ENCODE measurements around the gene RAB17.

Gene RAB17

DNA sequence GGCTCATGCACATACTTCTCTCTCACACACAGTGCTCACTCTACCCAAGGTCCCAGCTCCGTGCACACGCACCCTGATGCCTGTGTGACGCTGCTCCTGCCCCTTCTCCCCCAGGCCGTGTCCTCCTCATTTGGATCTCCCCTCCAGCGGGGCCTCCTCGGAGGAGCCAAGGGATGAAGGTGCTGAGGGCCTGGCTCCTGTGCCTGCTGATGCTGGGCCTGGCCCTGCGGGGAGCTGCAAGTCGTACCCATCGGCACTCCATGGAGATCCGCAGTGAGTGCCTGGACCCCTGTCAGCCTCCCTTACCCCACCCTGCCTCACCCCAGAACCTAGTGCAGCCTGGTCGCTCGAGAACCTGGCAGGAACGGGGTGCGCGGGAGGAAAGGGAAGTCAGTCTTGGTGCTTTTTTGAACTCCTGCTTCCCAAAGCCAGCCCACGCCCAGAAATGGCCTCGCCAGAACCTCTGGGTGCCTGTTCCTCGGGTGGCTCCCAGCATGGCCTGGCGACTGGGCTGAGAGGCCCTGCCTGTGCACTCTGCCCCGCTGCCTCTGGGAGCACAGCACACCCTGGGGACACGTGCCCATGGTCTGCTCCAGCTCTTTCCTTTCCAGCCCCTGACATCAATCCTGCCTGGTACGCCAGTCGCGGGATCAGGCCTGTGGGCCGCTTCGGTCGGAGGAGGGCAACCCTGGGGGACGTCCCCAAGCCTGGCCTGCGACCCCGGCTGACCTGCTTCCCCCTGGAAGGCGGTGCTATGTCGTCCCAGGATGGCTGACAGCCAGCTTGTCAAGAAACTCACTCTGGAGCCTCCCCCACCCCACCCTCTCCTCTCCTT lies 23.9 kb downstream of the RAB17 start, which contains the start of gene PRLH:
Gene PRLH (plus strand): TSS at position 174 of the 835 bp plus-strand sequence. CDS start 0 bp downstream, at position 174.
- in situ Hi-C loops (cut with MboI; ENCODE audit: low sequenced_read_pairs) = no loop called here

DNA sequence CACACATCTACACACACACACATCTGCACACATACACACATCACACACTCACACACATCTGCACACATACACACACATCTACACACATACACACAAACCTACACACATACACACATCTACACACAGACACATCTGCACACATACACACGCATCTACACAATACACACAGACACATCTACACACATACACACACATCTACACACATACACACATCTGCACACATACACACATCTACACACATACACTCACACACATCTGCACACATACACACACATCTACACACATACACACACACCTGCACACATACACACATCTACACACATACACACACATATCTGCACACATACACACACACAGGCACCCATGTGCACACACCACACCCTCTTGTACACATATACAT lies 24.6 kb downstream of the RAB17 start:
- in situ Hi-C loops (cut with MboI; ENCODE audit: low sequenced_read_pairs) = no loop called here

DNA sequence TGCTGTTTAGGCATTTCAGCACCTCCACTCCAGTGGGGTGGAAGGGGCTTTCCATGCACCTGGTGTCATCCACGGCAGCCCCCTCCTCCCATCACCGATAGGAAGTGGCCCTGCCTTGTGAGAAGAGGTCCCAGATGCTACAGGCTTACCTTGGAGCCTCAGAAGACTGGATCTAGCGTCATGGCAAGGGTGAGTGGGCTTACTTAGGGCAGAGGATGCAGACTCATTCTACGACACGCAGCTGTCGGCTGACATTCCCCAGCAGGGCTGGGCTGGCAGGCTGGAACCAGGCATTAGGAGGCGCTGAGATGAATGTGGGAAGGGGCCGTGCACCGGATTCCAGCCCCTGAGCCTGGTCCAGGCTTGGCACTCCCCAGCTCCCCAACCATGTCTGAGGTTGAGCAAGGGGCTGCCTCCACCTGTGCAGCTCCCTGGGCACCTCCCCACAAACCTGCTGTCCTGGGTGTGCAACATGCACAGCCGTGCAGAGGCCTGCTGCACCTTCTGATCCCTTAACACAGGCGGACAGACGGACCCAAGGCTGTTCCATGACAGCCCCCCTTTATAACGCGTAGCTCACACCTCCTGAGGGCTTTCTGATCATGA lies 25.9 kb downstream of the RAB17 start:
- in situ Hi-C loops (cut with MboI; ENCODE audit: low sequenced_read_pairs) = no loop called here

DNA sequence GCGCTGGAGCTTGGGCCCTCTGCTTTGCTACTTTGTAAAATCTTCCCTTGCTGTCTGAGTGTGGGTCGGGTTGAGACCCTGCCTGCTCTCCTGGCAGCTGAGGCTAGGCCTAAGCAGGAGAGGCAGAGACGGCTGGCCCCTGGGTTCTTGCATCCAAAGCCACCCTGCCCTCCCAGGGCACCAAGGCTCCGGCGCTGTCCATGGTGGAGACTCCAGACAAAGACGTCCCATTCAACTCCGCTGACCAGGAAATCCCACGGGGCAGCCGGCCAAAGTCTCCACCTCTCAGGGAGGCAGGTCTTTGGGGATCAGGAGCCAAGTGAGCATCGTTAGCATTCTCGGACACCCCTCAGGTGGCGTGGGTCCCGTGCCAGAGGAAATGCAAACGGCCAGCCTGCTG lies 26.7 kb downstream of the RAB17 start:
- in situ Hi-C loops (cut with MboI; ENCODE audit: low sequenced_read_pairs) = no loop called here

DNA sequence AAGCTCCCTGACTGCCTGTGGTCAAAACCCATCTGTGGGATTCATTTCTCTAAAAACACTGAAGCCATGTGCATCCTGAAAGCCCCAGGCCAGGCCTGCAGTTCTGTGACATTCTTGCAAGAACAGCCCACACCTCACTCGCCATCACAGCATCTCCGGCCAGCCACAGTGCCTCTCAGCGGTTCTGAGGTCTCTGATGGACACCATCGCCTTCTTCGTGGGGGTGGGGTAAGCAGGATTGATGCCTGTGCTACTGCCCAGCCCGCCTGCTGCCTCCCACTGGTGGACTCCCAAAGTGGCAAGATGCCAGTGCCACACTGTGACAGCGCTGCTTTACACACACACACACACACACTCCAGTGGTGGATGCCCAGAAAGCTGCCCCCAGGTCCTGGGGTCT lies 29.3 kb downstream of the RAB17 start:
- in situ Hi-C loops (cut with MboI; ENCODE audit: low sequenced_read_pairs) = no loop called here

DNA sequence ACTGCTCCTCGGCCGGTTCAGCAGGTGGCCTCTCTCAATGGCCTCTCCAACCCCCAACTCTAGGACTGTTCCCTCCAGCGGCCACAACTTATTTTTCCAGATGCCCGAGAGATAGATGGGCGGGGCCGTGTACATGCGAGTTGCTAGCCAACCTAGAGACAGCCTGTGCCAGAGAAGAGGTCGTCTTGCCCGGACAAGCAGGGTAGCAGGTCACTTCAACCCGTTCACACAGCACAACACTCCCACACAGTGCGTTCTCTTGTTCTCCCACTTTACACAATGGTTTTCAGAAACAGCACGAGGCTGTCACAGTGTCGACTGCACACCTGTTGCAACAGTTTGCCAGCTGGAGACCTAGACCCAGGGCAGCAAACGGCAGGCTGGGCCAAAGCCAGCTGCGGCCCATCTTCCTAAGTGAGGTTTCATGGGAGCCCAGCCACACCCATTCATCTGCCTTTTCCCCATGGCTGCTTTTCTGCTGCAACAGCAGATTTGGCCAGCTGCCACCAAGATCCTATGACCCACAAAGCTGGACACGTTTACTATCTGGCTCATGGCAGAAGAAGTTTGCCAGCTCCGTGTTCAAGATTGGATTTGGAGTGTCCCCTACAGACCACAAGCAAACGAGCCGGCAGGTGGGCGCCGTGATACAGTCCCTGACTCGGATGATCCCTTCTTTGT lies 31.4 kb downstream of the RAB17 start:
- in situ Hi-C loops (cut with MboI; ENCODE audit: low sequenced_read_pairs) = no loop called here

DNA sequence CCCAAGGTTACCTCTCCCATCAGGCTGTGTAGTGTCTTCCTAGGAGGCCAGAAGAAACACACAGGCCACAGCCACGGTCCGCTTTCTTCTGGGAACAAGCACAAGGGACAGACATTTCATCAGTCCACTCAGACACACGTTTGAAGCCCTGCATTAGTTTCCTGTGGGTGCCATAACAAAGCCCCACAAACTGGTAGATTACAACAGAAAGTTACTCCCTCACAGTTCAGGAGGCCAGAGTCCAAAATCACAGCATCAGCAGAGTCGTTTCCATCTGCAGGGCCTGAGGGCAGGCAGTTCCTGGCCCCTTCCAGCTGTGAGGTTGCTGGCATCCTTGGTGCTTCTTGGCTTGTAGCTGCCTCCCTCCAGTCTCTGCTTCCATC lies 32.9 kb downstream of the RAB17 start:
- in situ Hi-C loops (cut with MboI; ENCODE audit: low sequenced_read_pairs) = no loop called here

DNA sequence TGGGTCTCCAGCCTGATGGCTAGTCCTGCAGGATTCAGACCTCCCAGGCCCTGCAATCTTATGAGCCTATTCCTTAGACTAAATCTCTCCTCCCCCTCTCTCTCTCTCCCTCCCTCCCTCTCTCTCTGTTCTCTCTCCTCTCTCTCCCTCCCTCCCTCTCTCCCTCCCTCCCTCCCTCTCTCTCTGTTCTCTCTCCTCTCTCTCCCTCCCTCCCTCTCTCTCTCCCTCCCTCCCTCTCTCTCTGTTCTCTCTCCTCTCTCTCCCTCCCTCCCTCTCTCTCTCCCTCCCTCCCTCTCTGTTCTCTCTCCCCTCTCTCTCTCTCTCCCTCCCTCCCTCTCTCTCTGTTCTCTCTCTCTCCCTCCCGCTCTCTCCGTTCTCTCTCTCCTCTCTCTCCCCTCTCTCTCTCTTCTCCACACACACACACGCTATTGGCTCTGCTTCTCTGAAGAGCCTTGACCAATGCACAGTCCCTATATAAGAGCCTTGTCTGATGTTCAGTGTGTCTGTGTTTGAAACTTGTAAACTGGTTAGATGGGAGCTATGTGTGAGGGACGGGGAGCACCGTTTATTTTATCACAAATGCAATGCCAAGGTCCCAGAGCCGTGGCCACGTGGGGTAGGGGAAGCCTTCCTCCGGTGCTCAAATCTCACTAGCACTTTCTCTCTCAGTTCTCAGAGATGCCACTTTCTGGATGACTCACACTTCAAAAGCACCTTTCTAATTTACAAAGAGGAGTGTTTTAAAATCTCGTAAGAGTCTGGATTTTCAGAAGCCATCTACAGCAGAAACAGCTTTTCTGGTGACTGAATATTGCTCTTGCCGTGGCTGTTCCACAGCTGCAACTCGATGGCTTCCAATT lies 33.5 kb downstream of the RAB17 start:
- in situ Hi-C loops (cut with MboI; ENCODE audit: low sequenced_read_pairs) = no loop called here

DNA sequence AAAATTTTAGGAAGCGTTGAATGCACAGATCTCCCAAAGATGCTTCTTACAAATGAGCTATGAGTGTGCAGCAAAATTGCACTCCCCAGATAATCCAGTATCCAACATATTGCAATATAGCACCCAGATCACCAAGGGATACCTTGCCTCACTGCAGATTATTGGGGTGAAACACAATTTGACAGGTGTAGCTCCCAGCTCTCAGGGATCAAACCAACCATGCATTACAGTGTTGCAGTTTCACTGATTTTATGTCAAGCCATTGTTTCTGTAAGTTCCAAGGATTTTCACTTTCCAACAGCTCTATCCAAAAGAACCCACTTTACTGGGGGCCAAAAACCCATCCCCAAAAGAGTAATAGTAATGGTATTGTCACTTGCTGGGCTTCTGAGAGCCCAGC lies 35.0 kb downstream of the RAB17 start:
- in situ Hi-C loops (cut with MboI; ENCODE audit: low sequenced_read_pairs) = no loop called here

DNA sequence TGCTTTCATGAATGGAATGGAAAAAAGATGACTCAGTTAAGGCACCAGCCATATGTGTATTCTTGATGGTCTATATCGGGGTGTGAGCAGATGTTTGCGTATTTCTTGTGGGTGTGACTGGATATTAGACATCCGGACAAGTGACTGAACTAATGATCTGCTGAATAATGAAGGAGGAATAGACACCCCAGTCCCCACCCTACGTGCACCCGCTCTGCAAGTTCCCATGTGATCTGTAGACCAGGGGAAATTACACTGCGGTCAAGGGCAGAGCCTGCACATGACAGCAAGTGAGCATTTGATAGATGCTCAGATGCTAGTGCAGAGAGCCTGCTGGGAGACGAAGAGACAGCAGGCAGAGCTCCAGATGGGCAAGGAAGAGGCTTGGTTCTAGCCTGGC lies 36.6 kb downstream of the RAB17 start:
- in situ Hi-C loops (cut with MboI; ENCODE audit: low sequenced_read_pairs) = no loop called here

DNA sequence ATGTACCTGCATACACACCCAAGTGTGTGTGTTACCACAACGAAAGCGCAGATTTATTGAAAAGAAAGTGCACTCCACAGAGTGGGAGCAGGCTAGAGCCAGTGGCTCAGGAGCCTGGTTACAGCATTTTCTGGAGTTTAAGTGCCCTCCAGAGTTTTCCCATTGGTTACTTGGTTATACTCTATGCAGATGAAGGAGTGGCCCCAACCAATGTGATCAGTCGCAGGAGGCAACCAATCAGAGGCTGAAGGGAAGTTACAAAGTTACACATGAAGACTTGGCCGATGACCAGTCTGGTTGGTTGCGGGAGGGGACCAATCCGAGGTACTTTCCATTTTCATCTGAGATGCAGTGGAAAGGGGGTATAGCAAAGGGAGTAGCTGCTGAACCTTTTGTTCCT lies 37.6 kb downstream of the RAB17 start:
- in situ Hi-C loops (cut with MboI; ENCODE audit: low sequenced_read_pairs) = no loop called here

DNA sequence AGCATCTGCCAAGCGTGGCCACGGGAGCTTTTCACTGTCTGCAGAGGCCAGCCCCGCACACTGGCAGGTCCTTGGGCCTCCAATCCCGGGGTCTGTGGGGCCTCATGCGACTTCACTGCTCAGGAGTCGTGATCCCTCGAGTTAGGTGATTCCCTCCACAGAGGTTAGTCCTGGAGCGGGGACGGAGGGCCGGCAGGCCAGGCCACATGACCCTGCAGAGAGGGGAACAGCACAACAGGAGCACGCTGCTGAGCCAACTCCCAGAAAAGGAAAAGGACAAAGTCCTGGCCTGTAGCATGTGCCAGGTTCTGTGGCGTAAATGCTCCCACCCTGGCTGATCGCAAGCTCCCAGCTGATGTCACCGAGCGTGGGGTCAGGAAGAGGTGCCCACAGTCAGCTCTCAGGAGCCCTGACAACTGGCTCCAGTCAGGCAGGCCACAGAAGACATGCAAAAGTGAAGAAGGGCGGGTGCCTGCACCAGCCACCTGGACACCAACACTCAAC lies 39.4 kb downstream of the RAB17 start:
- in situ Hi-C loops (cut with MboI; ENCODE audit: low sequenced_read_pairs) = no loop called here

DNA sequence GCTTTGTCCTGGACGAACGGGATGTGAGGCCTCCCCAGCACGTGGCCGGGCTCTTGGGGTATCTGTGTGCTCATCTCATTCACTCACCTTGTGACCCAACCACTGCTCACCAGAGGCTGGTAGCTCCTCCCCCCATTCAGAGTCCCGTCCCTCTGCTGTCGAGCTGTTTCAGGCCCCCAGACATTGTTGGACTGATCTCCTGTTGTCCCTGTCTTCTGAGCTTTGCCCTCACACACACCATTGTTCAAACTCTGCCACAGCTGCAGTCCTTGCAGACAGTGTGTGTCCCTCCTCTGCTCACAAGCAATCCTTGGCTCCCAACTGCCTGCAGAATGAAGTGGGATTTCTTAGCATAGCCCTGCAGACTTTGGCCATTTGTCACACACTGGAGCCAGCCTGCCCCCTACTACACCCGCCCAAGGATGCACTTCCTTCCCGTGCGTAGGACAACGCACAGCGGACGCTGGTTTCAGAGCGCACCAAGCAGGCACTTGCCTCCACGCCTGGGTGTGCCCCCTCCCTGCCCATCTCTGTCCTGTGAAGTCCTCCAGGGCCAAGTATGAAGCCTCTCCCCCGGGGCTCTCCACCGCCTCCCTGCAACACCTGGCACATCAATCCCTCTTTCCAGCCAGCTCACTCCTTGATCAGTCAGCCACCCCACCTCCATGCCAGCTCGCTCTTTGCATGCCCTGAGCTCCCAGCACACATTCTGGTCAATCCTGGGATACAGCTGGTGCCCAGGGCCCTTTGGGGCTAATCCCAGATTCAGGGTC lies 40.7 kb downstream of the RAB17 start:
- in situ Hi-C loops (cut with MboI; ENCODE audit: low sequenced_read_pairs) = no loop called here

DNA sequence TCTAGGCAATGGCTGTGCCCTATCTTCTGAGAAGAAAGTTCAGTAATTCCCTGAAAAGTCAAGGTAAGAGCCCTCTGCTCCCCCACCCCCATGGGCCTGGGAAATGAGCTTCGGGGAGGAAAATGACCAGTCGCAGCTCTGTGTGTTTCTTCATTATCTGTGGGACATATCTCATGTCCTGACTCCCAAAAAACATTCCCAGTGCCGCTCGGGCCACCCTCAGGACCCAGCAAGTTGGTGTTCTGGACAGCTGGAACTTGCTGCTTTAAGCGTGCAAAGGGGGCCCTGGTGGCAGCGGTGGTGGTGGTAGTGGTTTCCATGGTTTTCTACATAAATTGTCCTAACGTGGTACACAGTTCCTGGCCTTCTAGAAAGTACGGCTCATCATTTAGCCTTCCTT lies 41.3 kb downstream of the RAB17 start:
- in situ Hi-C loops (cut with MboI; ENCODE audit: low sequenced_read_pairs) = no loop called here

DNA sequence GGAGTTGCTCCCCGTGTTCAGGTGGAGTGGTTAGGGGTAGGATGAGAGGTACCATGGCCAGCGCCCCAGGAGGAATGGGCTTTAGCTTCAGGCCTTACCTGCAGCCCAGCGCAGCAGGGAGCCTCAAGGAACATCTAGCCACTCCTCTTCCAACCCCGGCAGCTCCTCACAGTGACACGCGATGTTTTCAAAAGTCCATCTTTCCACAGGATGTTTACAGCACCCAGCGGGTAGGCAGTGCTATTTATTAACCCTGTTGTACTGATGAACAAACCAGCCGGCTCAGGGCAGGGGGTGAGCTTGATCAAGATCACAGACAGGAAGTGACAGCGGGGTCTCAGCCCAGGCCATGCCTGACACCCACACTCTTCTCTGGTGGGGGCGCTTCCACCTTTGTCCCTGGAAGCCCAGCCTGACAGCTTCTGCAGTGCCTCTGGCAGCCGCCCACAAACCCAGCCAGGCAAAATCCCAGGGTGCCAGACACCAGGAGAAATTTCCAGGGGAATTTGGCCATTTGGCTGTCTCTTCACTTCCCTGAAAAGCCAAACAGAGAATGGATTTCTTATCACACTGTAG lies 42.6 kb downstream of the RAB17 start:
- in situ Hi-C loops (cut with MboI; ENCODE audit: low sequenced_read_pairs) = no loop called here

DNA sequence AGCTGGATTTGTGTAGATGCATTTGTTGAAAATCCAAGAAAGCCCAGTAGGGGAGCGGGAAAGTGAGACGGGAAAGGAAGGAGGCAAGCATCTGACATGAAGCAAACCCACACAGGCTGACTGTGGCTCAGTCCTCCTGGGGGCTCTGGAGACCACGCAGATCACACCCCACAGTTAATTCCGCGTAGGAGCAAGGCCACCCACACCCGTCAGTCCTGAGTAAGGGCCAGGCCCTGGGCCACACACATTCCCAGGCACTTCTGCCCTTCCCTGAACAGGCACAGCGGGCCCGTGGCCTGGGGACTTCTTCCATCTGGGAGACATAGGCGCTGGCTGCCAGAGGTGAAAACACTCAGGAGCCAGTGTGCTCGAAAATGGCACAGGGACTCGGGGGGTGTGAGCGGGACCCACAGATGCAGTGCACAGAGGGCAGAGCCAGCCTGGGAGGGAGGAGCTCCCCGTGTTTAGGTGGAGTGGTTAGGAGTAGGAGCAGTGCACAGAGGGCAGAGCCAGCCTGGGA lies 43.6 kb downstream of the RAB17 start:
- in situ Hi-C loops (cut with MboI; ENCODE audit: low sequenced_read_pairs) = no loop called here

DNA sequence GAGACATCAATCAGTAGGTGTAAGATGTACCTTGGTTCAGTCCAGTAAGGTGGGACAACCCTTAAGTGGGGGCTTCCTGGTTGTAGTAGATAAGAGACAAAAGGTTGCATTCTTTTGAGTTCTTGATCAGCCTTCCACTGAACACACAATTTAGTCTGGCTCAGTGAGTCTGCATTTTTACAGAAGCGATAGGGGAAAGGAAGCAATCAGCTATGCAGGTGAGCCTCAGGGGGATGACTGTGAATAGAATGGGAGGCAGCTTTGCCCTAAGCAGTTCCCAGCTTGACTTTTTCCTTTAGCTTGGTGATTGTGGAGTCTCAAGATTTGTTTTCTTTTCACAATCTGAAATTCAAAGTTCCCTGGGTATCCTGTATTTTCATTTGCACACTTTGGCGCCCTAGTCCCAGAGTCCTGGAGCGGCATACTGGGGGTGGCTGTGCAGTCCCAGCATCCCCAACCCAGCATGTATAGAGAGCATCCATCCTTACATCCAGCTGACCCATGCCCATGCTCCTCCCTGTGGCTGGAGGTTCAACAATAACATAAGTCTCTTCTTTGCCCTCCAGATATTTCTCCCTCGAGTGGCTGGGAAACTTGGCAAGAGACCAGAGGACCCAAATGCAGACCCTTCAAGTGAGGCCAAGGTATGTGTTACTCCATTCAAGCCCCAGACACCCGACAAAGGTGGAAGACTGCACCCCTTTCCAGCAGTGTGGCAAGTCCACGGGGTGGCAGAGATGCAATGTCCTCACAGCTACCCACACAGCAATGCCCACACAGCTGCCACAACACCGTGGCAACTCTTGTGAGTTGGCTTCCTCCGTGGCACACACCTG lies 44.3 kb downstream of the RAB17 start:
- in situ Hi-C loops (cut with MboI; ENCODE audit: low sequenced_read_pairs) = no loop called here

DNA sequence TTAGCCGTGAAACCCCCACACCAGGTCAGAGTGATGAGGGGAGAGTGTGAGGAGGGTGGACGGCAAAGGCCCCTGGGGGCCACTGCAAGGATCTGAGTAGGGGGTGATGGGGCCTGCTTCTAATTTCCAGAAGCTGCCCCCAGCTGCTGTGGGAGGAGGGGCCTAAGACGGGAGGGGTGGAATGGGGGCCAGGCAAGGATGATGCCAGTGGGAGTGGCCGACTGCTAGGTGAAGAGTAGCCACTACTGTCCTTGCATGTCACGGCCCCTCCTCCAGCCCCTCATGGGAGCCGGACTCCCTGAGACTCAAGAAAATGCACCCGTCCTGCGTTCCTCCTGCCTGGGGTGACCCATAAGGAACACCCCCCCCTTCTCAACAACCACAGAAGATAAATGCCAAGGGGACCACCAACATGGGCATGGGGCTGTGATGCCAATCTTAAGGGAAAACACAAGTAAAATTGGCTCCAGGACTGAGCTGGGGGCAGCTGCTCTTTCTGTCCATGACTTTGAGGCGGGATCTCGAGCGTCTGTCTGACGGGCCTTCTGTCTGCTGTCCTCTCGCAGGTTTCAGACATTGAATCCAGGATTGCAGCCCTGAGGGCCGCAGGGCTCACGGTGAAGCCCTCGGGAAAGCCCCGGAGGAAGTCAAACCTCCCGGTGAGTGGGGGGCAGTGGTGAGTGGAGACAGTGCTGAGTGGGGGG lies 48.4 kb downstream of the RAB17 start:
- in situ Hi-C loops (cut with MboI; ENCODE audit: low sequenced_read_pairs) = no loop called here

Measured in HL-60/S4 (cell line).